ENCODE measurements around the gene HCN2.
"Not testable (repeated sequence)": the region's sequence is repeated elsewhere in the genome, so short reads cannot be mapped to it uniquely, and the experiment has no call there.

The HCN2 gene

DNA sequence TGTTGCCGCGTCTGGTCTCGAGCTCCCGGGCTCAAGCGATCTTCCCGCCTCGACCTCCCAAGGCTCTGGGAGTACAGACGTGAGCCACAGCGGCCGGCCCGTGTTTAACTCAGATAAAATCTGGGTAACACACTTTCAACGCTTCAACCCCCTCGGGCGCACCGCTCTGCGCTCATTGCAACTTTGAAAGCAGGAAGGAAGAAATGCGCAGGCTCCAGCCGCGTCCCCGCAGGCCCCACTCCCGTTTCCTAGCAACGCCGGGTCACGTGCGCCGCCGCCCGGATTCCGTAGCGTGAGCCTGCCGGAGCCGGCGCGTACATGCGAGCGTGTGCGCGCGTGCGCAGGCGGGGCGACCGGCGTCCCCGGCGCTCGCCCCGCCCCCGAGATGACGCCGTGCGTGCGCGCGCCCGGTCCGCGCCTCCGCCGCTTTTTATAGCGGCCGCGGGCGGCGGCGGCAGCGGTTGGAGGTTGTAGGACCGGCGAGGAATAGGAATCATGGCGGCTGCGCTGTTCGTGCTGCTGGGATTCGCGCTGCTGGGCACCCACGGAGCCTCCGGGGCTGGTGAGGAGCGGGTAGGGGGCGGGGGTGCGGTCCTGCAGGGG is 17.4 kb upstream of the HCN2 start, which contains the start of gene BSG:
TSS of gene BSG (plus strand) at position 457 of the 603 bp plus-strand sequence. CDS start at position 496, 39 bp downstream.
- peak; percentile 100 for DNase-seq

- no peak for DNase-seq
Observed at GRCh38 chr19:572743-573518, 16.8 kb upstream of the HCN2 start.

GRCh38 chr19:573519-573825 is 16.2 kb upstream of the HCN2 start:
- DNase-seq = no peak

DNA sequence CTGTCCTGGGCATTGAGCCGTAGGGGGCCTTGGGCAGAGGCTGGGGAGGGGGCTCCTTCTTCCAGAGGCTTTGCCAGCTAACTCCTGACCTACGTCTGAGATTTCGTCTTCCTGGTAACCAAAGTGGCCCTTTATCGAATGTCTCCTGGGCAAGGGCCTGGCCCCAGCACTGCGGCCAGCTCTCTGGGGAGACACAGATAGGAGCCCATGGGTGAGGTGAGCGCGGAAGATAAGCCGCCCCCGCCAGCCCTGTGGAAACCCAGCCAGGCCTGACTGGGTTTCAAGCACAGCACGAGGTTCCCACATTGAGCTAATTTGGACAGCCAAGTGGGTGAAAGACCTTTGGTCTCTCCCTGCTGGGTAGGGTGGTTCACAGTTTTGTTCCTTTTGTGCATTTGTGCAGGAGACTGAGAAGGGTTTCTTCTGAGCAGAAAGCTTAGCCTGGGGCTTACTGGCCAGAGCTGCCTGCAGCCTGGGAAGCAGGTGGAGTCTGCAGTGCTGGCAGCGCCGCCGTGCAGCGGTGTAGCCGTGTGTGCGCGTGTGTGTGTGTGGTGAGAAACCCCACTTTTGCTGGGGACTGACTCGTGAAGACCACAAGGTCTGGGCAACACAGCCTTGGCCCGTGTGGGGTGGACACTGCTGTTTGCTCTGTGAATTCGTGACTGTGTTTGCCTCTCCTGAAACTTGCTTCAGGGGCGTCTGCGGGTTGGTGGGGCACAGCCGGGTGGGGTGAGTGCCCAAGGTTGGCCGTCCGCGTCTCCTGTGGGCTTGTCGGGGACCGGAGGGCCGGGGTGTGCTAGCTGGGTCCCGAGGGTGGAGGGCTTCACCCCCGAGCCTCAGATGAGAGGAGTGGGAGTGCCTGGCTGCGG is 14.8 kb upstream of the HCN2 start:
- no peak for DNase-seq

DNA sequence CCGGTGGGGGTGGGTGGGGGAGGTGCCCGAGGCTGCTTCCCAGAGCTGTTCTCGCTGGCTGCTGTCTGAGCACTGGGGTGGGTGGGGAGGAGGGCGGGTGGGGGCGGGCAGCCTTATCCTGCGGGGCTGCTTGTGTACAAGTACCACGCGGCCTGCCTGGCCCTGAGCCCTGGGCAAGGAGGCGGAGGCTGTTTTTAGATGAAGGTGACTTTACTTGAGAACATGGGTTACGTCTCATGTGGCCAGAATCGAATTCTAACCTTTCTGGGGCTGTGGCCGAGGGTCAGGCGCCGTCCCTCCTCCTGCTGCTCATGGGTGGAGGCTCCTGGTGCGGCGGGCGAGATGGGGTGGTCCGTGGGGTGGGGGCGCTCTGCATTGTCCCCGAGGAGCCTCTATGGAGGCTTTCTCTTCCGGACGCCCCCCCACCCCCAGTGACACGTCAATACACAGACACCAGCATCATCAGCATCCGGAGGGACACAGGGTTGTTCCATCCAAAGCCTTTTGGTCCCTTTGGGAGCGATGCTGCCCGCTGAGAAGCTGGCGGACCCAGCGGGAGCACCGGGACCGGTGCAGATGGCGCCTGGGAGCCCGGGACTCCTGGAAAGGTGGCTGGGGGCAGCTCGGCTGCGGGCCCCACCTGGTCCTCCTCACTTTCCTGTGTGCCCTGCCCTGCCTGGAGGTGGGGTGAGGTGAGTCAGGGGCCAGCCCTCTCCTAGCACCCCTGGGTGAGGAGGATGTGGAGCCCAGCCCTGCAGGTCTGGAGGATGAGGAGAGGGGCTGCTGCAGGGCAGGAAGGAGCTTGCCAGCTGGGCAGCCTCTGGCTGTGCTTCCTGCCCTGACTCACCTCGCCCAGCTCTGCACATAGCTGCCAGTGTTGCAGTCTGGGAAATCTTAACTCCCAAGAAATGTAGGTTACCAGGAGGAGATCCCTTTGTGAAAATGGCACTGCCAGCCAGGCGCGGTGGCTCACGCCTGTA is 13.9 kb upstream of the HCN2 start:
- DNase-seq = no peak

DNA sequence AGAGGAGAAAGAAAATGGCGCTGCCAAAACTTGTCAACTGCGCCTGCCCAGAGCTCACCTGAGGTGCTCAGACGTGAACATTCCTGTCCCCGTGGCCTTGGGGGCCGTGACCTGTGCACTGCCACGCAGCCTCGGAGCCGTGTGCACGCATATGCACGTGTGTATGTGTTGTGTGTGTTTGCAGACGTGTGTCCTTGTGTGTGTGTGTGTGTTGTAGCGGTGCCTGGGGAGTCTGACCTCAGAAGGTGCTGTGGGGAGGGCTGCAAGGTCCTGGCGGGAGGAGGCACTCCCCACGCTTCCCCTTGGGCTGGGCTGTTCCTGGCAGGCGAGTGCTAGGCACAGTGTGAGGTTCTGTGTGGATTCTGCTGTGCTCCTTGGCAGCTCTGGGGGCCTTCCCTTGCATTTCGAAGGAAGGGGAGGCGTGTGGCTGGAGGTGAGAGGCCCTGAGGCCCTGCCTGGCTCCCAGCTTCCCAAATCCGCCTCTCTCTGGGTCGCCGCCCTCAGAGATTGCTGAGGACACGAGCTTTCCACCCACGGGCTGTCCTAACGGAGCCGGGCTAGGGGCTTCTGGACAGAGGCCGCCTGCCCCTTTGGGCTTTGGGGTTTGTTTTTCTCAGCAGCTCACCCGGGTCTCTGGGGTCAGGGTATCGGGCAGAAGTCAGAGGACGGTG is 12.8 kb upstream of the HCN2 start:
- DNase-seq = no peak

- no peak for DNase-seq
Observed at GRCh38 chr19:577439-578392, 12.0 kb upstream of the HCN2 start.

DNA sequence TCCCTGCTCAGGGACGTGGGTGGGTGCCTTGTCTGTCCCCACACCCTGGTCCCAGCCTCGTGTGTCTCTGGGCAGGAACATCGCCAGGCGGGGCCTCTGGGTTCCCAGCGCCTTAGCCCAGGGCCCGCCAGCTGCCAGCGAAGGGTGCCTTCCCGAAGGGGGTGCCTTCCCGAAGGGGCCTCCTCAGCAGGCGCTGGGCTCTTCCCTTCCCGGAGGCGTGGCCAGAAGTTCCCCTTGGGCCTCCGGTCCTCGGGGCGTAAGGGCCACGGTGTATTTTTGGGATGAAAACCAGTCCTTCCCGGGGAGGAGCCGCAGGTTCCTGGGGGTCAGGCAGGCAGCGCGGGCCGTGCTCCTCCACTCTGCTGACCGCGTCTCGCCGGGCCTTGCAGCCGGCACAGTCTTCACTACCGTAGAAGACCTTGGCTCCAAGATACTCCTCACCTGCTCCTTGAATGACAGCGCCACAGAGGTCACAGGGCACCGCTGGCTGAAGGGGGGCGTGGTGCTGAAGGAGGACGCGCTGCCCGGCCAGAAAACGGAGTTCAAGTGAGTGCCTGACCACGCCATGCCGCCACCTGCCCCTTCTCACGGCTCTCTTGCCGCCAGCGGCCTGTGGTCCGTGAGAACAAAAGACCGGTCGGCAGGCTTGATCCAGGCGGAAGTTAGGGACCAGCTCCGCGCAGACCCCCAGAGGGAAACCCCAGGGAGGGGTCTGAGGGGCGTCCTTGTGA is 10.4 kb upstream of the HCN2 start:
- DNase-seq = no peak

GRCh38 chr19:579842-580155 is 9.9 kb upstream of the HCN2 start:
- no peak for DNase-seq

DNA sequence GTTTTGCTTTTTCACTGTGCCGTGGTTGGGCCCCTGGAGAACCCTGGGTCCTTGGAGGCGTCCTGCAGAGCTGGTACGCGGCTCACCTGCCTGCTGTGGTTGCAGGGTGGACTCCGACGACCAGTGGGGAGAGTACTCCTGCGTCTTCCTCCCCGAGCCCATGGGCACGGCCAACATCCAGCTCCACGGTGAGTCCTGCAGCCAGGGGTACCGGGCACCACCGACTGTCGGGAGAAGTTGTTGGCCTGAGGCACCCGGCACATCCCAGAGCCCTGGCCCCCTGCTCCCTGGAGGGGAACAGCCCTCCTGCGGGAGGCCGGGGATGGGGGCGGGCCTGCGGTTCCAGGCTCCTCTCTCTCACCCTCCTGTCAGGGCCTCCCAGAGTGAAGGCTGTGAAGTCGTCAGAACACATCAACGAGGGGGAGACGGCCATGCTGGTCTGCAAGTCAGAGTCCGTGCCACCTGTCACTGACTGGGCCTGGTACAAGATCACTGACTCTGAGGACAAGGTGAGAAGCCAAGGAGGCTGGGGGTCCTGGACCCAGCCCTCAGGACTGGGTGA is 9.3 kb upstream of the HCN2 start:
- no peak for DNase-seq

GRCh38 chr19:581399-582111 is 8.1 kb upstream of the HCN2 start:
- DNase-seq = no peak

- no peak for DNase-seq
Observed at GRCh38 chr19:582497-583197, 7.0 kb upstream of the HCN2 start.

DNA sequence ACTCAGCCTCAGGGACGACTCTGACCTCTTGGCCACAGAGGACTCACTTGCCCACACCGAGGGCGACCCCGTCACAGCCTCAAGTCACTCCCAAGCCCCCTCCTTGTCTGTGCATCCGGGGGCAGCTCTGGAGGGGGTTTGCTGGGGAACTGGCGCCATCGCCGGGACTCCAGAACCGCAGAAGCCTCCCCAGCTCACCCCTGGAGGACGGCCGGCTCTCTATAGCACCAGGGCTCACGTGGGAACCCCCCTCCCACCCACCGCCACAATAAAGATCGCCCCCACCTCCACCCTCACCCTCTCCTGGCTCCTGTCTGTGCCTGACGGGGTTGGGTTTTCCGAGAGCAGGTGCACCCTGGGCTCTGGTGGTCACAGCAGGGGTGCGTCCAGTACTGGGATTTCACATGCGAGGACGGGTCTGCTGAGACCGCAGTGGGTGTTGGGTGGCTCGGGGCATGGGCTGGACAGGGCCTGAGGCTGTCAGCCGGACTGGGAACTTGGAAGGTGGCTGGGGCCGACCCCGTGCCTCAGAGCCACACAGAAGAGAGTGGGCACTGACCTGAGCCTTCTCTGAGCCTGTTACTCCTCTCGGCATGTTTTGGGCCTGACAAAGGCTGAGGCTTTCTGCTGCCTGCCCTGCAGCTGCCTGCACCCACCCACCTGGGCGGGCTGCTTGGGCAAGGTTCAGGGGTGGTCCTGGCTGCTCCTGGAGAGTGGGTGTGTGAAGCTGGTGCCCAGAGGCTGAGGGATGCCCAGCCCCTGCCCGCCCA is 6.3 kb upstream of the HCN2 start:
- no peak for DNase-seq

- DNase-seq = no peak
Observed at GRCh38 chr19:583968-584239, 5.8 kb upstream of the HCN2 start.

DNA sequence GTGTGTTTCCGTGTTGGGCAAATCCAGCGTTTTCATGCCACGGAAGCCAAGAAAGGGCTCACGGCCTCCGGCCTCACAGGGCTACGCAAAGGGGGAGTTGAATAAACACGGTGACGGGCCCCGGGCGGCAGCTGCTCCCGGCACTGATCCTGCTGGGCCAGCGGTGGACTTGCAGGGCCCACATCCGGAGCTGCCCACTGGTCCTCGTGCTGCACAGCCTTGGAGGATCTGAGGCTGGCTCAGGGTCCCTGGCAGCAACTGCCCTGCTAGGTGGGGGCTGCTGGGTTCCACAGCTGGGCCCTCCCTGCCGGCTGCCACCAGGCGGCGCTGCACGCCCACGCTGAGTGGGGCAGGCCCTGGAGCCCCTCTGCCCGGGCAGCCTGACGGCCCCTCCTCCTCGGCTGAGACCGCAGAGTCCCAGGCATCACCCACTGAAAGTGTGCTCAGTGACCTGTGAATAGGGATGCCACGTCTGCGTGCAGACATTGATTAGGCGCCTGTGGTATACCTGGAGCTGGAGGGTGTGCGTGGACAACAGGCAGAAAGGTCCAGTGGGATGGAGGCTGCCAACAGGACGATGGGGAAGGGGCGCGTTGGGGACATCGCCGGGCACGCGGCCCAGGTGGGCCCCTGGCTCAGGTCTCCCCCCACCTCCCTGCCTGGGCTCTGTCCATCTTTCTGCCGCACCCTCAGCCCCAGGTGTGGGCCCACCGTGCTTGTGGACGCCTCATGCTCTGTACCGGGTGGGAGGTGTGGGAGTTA is 5.3 kb upstream of the HCN2 start:
- DNase-seq = peak; percentile 89

DNA sequence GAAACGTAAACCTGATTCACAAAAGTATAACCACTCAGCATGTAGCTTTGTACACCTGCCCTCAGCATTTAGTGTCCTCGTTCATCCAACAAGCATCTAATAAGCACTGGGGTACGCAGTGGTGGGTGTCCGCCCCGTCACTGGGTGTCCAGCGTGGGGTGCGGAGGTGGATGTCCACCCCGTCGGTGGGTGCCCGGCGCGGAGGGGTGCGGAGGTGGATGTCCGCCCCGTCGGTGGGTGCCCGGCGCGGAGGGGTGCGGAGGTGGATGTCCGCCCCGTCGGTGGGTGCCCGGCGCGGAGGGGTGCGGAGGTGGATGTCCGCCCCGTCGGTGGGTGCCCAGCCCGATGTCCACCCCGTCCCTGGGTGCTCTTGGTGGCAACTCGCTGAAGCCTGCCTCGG is 4.5 kb upstream of the HCN2 start:
- DNase-seq = not testable (repeated sequence)

- no peak for DNase-seq
Observed at GRCh38 chr19:585551-586110, 4.0 kb upstream of the HCN2 start.

Data from activated effector memory CD4-positive, alpha-beta T cell treated with anti-CD3 and anti-CD28 coated beads, Interleukin-2, amount 50 U/mL, for 16 hours (primary cell).